Fibroblast of mammary gland (primary cell): ENCODE measurements around the gene LIPI.
"Not testable (repeated sequence)": the region's sequence is repeated elsewhere in the genome, so short reads cannot be mapped to it uniquely, and the experiment has no call there.

ENCODE experiments used
- DNase-seq: peaks from one replicate; pipeline ENCODE4 v3.0.0-alpha.2; 2010; ENCODE audit warnings: low read depth
- H3K4me3 ChIP-seq: 2 replicates; pipeline ENCODE4 v1.5.1; 2011; ENCODE audit warnings: low read depth, mild to moderate bottlenecking, low read length, moderate library complexity; ENCODE audit not compliant: control insufficient read depth
- TF ChIP-seq, protein P1 (sequence below): conservative IDR thresholded peaks from 2 replicates; pipeline ENCODE4 v1.5.1; 2011; ENCODE audit warnings: low read depth, low read length, inconsistent platforms; ENCODE audit not compliant: control insufficient read depth, insufficient read depth

LIPI gene

DNA sequence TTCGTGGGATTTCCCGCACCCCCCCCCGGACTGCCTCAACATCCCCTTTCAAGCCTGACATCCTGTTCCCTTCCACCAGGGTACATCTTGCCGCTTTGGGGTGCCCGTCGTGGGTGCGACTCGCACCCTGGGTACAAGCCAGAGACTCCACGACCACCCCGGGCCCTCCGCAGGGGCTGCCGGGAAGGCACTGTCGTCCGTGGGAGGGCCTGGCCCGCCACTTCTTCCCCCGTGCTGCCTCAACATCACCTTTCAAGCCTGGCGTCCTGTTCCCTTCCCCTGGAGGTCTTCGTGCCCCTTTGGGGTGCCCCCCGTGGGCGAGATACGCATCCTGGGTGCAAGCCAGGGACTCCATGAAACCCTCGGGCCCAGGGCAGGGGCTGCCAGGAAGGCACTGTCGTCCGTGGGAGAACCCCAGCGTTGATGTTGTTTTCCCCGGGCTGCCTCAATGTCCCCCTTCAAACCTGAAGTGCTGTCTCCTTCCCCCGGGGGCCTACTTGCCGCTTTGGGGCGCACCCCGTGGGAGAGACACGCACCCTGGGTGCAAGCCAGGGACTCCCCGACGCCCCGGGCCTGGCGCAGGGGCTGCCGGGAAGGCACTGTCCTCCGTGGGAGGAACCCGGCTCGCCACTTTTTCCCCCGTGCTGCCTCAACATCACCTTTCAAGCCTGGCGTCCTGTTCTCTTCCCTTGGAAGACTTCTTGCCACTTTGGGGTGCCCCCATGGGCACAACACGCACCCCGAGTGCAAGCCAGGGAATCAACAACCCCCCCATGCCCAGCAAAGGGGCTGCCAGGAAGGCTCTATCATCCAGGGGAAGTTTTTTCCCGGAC lies 138.6 kb downstream of the LIPI start:
- no peak overlapping the region for H3K4me3 ChIP-seq
- DNase-seq, result no peak
- TF ChIP-seq, protein P1, sequence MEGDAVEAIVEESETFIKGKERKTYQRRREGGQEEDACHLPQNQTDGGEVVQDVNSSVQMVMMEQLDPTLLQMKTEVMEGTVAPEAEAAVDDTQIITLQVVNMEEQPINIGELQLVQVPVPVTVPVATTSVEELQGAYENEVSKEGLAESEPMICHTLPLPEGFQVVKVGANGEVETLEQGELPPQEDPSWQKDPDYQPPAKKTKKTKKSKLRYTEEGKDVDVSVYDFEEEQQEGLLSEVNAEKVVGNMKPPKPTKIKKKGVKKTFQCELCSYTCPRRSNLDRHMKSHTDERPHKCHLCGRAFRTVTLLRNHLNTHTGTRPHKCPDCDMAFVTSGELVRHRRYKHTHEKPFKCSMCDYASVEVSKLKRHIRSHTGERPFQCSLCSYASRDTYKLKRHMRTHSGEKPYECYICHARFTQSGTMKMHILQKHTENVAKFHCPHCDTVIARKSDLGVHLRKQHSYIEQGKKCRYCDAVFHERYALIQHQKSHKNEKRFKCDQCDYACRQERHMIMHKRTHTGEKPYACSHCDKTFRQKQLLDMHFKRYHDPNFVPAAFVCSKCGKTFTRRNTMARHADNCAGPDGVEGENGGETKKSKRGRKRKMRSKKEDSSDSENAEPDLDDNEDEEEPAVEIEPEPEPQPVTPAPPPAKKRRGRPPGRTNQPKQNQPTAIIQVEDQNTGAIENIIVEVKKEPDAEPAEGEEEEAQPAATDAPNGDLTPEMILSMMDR, result no peak

DNA sequence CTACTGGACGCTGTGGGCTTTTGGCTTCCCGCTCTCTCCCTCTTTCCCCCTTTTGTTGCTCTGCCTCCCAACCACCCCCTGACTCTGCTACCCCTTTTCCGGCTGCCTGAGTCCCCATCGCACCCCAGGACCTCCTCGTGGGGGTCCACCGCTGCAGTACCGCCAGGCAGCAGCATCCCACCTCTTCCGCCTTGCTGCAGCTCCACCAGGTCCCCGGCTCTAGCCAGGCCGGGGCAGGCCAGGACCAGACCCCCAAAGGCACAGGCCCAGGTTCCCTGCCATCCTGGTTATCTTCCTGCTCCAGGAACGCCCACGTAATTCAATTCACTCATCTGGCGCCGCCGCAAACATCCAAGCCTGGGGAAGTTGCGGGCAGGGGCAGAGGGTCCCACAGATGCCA lies 139.8 kb downstream of the LIPI start:
- TF ChIP-seq, protein P1, result no peak
- DNase-seq, result no peak
- H3K4me3 ChIP-seq, result no peak overlapping the region

DNA sequence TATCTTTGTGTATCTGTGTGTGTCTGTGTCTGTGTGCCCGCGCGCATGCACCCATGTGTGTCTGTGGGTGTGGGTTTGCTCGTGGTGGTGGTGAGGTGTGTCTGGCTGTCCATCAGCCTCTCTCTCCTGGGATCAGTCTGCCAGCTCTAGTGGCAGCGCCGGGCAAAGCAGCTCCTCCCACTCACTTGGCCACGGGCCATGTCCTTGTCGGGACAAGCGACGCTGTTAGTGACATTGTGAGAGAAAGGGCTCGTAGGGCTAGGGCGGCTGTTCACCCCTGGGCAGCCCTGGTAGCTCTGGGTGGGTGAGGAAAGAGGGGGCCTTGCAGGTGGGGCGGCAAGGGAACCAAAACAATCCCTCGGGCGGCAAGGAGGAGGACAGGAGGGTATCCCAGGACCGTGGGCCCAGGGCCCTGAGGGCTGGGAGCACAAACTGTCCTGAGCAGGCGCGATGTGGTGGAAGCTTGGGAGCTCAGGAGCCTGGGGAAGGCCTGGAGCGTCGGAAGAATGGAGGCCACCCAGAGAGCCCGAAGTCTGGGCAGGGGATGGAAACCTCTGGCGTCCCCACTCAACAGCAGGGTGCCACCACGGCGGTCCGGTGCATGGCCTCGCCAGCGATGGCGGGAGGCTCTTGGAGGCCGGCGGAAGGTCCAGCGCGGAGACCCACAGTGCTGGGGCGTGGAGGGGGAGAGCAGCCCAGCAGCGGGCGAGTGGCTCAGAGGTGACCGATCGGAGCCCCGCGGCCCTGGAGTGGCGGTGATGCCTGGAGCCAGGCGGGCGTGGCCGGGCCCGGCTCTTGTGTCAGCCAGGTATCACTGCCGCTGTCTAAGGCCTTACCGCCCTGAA lies 140.5 kb downstream of the LIPI start:
- DNase-seq, result no peak
- TF ChIP-seq, protein P1, result no peak
- H3K4me3 ChIP-seq, result no peak overlapping the region

DNA sequence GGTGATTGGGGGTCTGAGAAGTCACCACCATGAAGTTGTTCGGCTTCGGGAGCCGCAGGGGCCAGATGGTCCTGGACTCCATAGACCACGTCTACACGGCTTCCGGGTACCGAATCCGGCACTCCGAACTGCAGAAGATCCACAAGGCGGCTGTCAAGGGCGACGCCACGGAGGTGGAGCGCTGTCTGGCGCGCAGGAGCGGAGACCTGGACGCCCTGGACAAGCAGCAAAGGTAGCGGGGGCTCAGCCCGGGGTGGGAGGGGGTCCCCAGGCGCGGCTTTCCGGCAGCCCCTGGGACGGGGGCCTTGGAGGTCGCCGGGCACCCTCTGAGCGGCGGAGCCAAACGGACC lies 146.5 kb downstream of the LIPI start:
- DNase-seq, result no peak
- H3K4me3 ChIP-seq, result no peak overlapping the region
- TF ChIP-seq, protein P1, result no peak

DNA sequence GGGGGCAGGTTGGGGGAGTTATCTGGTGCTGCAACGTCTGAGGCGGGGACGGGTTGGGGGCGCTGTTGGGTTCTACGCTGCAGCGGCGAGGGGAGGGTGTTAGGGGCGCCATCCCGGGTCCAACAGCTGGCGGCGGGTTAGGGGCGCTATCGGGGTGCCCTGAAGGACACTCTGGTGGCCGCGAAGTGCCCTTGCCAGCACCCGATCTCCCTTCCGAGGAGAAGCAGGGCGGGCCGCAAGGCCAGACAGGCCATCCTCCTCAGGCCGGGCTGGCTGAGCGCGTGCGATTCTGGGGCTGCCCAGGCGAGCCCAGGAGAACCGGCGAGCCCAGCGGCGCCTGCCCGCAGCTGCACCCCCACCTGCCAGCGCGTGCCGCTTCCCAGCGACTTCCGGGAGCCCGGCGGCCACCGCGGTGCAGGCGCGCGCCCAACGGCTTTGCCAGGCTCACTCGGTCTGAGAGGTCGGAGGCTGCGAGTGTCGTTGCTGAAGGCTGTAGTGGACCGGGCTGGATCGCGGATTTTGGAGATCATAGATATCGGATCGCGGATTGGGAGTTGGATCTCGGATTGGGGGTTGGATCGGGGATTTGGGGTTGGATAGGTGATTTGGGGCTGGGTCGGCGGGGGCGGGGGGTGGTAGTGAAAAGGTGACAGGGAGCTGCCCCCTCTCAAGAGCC lies 147.0 kb downstream of the LIPI start:
- H3K4me3 ChIP-seq, result not testable (repeated sequence)

DNA sequence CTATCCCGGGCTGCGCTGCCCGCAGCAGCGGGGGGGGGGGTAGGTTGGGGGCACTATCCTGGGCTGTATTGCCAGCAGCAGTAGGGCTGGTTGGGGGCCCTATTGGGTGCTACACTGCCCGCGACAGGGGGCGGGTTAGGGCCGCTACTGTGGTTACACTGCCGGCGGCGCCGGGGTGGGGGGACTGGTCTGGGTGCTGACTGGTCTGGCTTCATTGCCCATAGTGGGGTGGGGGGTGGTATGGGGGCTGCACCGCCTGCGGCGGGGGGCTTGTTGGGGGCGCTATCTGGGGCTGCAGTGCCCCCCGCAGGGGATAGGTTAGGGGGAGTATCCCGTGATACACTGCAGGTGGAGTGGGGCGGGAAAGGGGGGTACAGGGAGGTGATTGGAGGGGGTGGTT lies 148.1 kb downstream of the LIPI start:
- DNase-seq, H3K4me3 ChIP-seq: not testable (repeated sequence)

More for the DNA sequence above, 147.0 kb downstream of the LIPI start:
- DNase-seq, result not testable (repeated sequence)

DNA sequence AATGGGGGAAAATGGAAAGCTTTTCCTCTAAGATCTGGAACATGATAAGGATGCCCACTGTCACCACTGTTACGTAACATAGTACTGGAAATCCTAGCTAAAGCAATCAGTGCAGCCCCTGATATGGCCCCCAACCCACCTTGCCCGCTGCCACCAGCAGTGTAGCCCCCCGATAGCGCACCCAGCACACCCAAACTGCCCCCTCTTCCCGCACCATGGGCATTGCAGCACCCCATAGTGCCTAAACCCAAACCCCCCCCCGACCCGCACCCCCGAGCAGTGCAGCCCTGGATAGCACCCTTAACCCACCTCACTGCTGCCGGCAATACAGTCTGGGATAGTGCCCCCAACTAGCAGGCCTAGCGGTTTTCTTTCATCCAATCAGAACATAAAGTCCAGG lies 148.9 kb downstream of the LIPI start:
- H3K4me3 ChIP-seq, DNase-seq: not testable (repeated sequence)

DNA sequence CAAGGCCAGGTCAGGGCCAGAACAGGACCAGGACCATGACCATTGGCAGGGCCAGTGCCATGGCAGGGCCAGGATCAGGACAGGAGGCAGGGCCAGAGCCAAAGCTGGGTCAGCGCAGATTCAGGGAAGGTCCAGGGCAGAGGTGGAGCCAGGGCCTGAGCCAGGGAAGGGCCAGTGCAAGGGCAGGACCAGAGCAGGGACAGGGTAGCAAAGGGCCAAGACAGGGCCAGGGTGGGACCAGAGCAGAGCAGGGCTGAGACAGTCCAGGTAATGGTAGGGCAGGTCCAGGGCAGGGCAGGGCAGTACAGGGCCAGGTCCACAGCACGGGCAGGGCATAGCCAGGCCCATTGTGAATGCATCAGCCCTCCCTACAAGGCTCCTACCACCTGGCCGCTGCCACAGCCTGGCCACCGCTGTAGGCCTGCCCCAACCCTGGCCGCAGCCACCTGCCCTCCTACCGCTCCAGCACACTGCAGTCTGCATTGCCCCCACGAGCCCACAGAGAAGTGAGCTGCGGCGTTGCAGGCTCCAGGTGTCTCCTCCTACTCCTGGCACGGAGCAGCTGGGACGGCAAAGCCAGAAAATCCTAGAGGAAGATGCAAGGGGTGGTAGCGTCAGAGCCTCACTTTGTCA lies 151.6 kb downstream of the LIPI start:
- DNase-seq, H3K4me3 ChIP-seq: not testable (repeated sequence)
